Loucy (cell line): Measurements from ENCODE around the gene WHRN.

ENCODE experiments used
- H2AFZ ChIP-seq: fragments of 200-600 bp; sonication (generic); 2 replicates; pipeline ENCODE4 v1.6.0; 2016; ENCODE audit warnings: antibody characterized with exemption, mild to moderate bottlenecking, low read length, moderate library complexity
- H3F3A ChIP-seq: fragments of 200-600 bp; 2 replicates; pipeline ENCODE4 v1.6.0; 2016; ENCODE audit warnings: antibody characterized with exemption, low read depth, mild to moderate bottlenecking
- H3K27me3 ChIP-seq: fragments of 200-600 bp; sonication (generic); 2 replicates; pipeline ENCODE4 v1.6.1; 2014; ENCODE audit warnings: low read length, mild to moderate bottlenecking; ENCODE audit not compliant: insufficient read depth, poor library complexity, severe bottlenecking
- H3K36me3 ChIP-seq: fragments of 200-600 bp; sonication (generic); 2 replicates; pipeline ENCODE4 v1.6.1; 2016; ENCODE audit warnings: low read length; ENCODE audit not compliant: insufficient read depth
- H3K4me1 ChIP-seq: fragments of 200-600 bp; sonication (generic); 2 replicates; pipeline ENCODE4 v1.5.1; 2014; ENCODE audit warnings: low read length, mild to moderate bottlenecking; ENCODE audit not compliant: insufficient read depth, poor library complexity, severe bottlenecking
- H3K4me2 ChIP-seq: fragments of 200-600 bp; sonication (generic); 2 replicates; pipeline ENCODE4 v1.6.0; 2014; ENCODE audit warnings: antibody characterized with exemption, low read length, low read depth, mild to moderate bottlenecking; ENCODE audit not compliant: poor library complexity, severe bottlenecking
- H3K4me3 ChIP-seq: fragments of 200-600 bp; sonication (generic); 2 replicates; pipeline ENCODE4 v1.5.1; 2014; ENCODE audit warnings: low read length, mild to moderate bottlenecking, mixed read lengths; ENCODE audit not compliant: poor library complexity, severe bottlenecking
- H3K79me2 ChIP-seq: fragments of 200-600 bp; sonication (generic); 2 replicates; pipeline ENCODE4 v1.6.1; 2014; ENCODE audit warnings: low read length; ENCODE audit not compliant: insufficient read depth
- H3K9ac ChIP-seq: fragments of 200-600 bp; sonication (generic); 2 replicates; pipeline ENCODE4 v1.6.0; 2014; ENCODE audit warnings: mild to moderate bottlenecking, low read depth, low read length, moderate library complexity; ENCODE audit not compliant: poor library complexity, severe bottlenecking
- H3K9me2 ChIP-seq: fragments of 200-600 bp; sonication (generic); replicated peaks from 2 replicates; pipeline ENCODE4 v1.6.1; 2016; ENCODE audit warnings: low read depth, low read length, mixed read lengths
- H3K9me3 ChIP-seq: fragments of 200-600 bp; sonication (generic); 2 replicates; pipeline ENCODE4 v1.6.1; 2014; ENCODE audit warnings: mild to moderate bottlenecking, antibody characterized with exemption, low read length, low read depth; ENCODE audit not compliant: insufficient read depth
- H4K20me1 ChIP-seq: fragments of 200-600 bp; sonication (generic); 2 replicates; pipeline ENCODE4 v1.6.0; 2014; ENCODE audit warnings: antibody characterized with exemption, low read length, mild to moderate bottlenecking; ENCODE audit not compliant: insufficient read depth, poor library complexity, severe bottlenecking
- EZH2phosphoT487 ChIP-seq: fragments of 200-600 bp; IDR thresholded peaks from 2 replicates; pipeline ENCODE4 v1.6.1; 2018; ENCODE audit warnings: antibody characterized with exemption, mild to moderate bottlenecking, moderate library complexity, borderline replicate concordance
- TF ChIP-seq, protein P1 (sequence below): fragments of 200-600 bp; sonication (generic); conservative IDR thresholded peaks from 2 replicates; pipeline ENCODE4 v1.5.1; 2014; ENCODE audit warnings: mild to moderate bottlenecking, antibody characterized with exemption, low read length

WHRN gene

DNA sequence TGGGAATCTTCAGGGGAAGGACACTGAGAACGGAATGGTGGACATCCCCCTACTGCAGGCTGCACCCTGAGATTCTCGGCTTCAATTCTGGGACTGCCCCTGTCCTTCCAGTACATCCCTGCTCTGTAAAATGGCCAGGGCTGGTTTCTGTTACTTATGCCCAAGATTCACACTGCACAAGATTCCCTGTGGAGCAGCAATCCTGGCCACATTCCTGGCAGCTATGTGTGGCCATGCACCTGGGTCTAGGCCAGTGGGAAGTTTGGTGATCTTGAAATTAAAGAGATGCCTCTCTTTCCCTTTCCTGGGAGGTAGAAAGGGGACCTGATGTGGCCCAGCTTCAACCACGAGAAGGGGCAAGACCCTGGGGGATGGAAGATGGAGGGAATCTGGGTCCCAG, 27.6 kb downstream of the WHRN start:
- H3K4me1 ChIP-seq, result peaks cover 6% of the 10 kb centered on the region
- no peak overlapping the region for H3K9ac ChIP-seq
- H3K36me3 ChIP-seq, result no peaks in the 10 kb centered on the region
- no peak overlapping the region for H2AFZ ChIP-seq
- no peaks in the 10 kb centered on the region for H4K20me1 ChIP-seq
- TF ChIP-seq, protein P1, sequence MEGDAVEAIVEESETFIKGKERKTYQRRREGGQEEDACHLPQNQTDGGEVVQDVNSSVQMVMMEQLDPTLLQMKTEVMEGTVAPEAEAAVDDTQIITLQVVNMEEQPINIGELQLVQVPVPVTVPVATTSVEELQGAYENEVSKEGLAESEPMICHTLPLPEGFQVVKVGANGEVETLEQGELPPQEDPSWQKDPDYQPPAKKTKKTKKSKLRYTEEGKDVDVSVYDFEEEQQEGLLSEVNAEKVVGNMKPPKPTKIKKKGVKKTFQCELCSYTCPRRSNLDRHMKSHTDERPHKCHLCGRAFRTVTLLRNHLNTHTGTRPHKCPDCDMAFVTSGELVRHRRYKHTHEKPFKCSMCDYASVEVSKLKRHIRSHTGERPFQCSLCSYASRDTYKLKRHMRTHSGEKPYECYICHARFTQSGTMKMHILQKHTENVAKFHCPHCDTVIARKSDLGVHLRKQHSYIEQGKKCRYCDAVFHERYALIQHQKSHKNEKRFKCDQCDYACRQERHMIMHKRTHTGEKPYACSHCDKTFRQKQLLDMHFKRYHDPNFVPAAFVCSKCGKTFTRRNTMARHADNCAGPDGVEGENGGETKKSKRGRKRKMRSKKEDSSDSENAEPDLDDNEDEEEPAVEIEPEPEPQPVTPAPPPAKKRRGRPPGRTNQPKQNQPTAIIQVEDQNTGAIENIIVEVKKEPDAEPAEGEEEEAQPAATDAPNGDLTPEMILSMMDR, result no peak
- TF ChIP-seq EZH2phosphoT487, result no peak
- no peak overlapping the region for H3K4me3 ChIP-seq
- no peaks in the 10 kb centered on the region for H3K27me3 ChIP-seq
- no peak overlapping the region for H3K4me2 ChIP-seq
- no peaks in the 10 kb centered on the region for H3K9me2 ChIP-seq
- no peaks in the 10 kb centered on the region for H3K9me3 ChIP-seq
- H3K79me2 ChIP-seq, result no peaks in the 10 kb centered on the region
- no peaks in the 10 kb centered on the region for H3F3A ChIP-seq

DNA sequence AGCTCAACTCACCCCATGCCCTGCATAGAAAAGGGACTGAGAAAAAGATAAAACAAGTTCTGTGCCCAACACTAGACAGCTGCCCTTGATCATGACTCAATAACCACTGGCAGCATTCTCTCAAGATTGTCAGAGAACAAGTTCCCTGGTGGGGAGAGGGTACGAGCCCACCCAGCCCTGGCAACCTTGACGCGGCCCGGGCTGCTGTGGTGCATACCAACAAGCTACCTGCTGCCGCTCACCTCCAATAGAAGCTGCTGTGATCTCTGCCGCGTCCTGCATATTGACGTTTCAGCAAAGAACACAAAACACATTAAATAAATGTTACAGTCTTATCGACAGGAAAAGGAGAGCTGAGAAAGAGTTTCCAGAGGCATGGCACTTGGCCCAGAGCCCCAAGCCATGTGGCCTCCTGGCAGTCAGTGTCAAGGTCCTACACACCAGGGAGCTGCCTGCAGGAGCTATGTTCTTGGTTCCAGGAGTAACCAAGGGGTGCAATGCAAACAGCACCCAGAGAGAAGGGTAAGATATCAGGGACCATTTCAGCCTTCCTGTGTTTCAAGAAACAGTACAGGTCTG, 28.3 kb downstream of the WHRN start:
- H3K9ac ChIP-seq, result no peak overlapping the region
- no peak overlapping the region for H2AFZ ChIP-seq
- H3K79me2 ChIP-seq, result no peaks in the 10 kb centered on the region
- no peak for TF ChIP-seq EZH2phosphoT487
- TF ChIP-seq, protein P1, result no peak
- H3K9me2 ChIP-seq, result no peaks in the 10 kb centered on the region
- no peaks in the 10 kb centered on the region for H4K20me1 ChIP-seq
- no peaks in the 10 kb centered on the region for H3F3A ChIP-seq
- no peaks in the 10 kb centered on the region for H3K9me3 ChIP-seq
- H3K4me2 ChIP-seq, result no peak overlapping the region
- H3K27me3 ChIP-seq, result no peaks in the 10 kb centered on the region
- H3K4me3 ChIP-seq, result no peak overlapping the region
- peaks cover 6% of the 10 kb centered on the region for H3K4me1 ChIP-seq
- no peaks in the 10 kb centered on the region for H3K36me3 ChIP-seq

DNA sequence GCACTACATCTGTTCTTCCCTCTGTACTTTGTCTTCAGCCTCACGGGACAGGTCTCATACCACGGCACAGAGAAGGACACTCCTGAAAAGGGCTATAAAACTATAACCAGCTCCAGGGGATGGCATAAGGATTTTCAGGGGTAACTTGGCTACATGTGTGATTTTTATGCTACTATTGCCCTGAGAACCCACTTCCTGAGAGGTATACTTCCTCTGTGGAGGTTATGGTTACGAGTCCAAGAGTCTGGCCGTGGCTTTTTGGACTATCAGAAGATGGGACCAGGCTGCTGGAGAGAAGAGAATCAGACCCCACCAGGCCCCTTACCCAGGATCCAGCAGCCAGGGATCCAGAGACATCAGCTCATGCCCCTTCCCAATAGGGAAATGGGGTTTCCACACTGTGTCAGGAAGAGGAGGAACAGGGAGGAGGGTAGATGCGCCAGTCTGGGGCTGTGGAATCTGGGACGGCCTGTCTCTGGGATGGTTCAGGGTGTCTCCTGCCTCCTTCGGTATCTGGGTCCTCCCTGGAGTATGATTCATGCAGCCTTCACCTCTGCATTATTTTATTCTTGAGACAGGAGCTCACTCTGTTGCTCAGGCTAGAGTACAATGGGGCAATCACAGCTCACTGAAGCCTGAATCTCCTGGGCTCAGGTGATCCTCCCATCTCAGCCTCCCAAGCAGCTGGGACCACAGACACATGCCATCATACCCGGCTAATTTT, 29.7 kb downstream of the WHRN start:
- no peak overlapping the region for H3K4me3 ChIP-seq
- H3K9ac ChIP-seq, result no peak overlapping the region
- TF ChIP-seq EZH2phosphoT487, result no peak
- TF ChIP-seq, protein P1, result no peak
- H3K9me2 ChIP-seq, result no peaks in the 10 kb centered on the region
- no peak overlapping the region for H2AFZ ChIP-seq
- no peaks in the 10 kb centered on the region for H3K36me3 ChIP-seq
- H3K27me3 ChIP-seq, result no peaks in the 10 kb centered on the region
- H4K20me1 ChIP-seq, result no peaks in the 10 kb centered on the region
- H3F3A ChIP-seq, result no peaks in the 10 kb centered on the region
- no peaks in the 10 kb centered on the region for H3K9me3 ChIP-seq
- H3K79me2 ChIP-seq, result no peaks in the 10 kb centered on the region
- no peak overlapping the region for H3K4me2 ChIP-seq
- peaks cover 6% of the 10 kb centered on the region for H3K4me1 ChIP-seq
